HG03469 (cell line): ENCODE results near the gene ITGA1.
"Not testable (repeated sequence)": the region's sequence is repeated elsewhere in the genome, so short reads cannot be mapped to it uniquely, and the experiment has no call there.

Experiments
- ATAC-seq: cut with Tn5 transposase; IDR thresholded peaks from one replicate; pipeline ENCODE4 v1.9.1; 2021; ENCODE audit warnings: mild to moderate bottlenecking, moderate library complexity, moderate number of reproducible peaks; ENCODE audit not compliant: unreplicated experiment

The ITGA1 gene

GRCh38 chr5:52859628-52860027, 71.9 kb downstream of the ITGA1 start:
- no peak for ATAC-seq

- no peak for ATAC-seq
These were observed 73.7 kb downstream of the ITGA1 start for GRCh38 chr5:52861368-52861767.

GRCh38 chr5:52863715-52864290, 76.1 kb downstream of the ITGA1 start:
- ATAC-seq: no peak

- ATAC-seq: no peak
These were observed 76.7 kb downstream of the ITGA1 start for GRCh38 chr5:52864371-52864770.

- ATAC-seq: no peak
These were observed 77.2 kb downstream of the ITGA1 start for GRCh38 chr5:52864884-52865283.

- ATAC-seq: not testable (repeated sequence)
These were observed 78.3 kb downstream of the ITGA1 start for GRCh38 chr5:52865991-52866390.

- no peak for ATAC-seq
These were observed 80.1 kb downstream of the ITGA1 start for GRCh38 chr5:52867809-52868208.

- no peak for ATAC-seq
These were observed 80.7 kb downstream of the ITGA1 start for GRCh38 chr5:52868417-52868816.

GRCh38 chr5:52869391-52869790, 81.7 kb downstream of the ITGA1 start:
- no peak for ATAC-seq

- ATAC-seq: no peak
These were observed 82.7 kb downstream of the ITGA1 start for GRCh38 chr5:52870448-52870847.

GRCh38 chr5:52875827-52876226, 88.1 kb downstream of the ITGA1 start:
- ATAC-seq: no peak

GRCh38 chr5:52876456-52876855, 88.7 kb downstream of the ITGA1 start:
- ATAC-seq: no peak

- ATAC-seq: no peak
These were observed 90.9 kb downstream of the ITGA1 start for GRCh38 chr5:52878656-52879055.

- ATAC-seq: no peak
These were observed 92.8 kb downstream of the ITGA1 start for GRCh38 chr5:52880541-52880940.

- no peak for ATAC-seq
These were observed 93.8 kb downstream of the ITGA1 start for GRCh38 chr5:52881468-52881867.

- ATAC-seq: no peak
These were observed 95.4 kb downstream of the ITGA1 start for GRCh38 chr5:52883110-52883509.

- ATAC-seq: no peak
These were observed 96.7 kb downstream of the ITGA1 start for GRCh38 chr5:52884453-52884852.

- ATAC-seq: no peak
These were observed 97.9 kb downstream of the ITGA1 start for GRCh38 chr5:52885614-52886013.

GRCh38 chr5:52886206-52886605, 98.5 kb downstream of the ITGA1 start:
- no peak for ATAC-seq

GRCh38 chr5:52887066-52887465, 99.3 kb downstream of the ITGA1 start:
- no peak for ATAC-seq

GRCh38 chr5:52888363-52888762, 100.6 kb downstream of the ITGA1 start:
- no peak for ATAC-seq

- no peak for ATAC-seq
These were observed 104.6 kb downstream of the ITGA1 start for GRCh38 chr5:52892242-52892878.

- no peak for ATAC-seq
These were observed 105.4 kb downstream of the ITGA1 start for GRCh38 chr5:52893105-52893504.
